Adrenal gland (tissue), 12 donors: ENCODE measurements around the gene KRTAP5-4. TPM values are rescaled to one million over a fixed set of nuclear protein-coding genes. Genes with fewer than 3 reads are reported as not detected.
"Not testable (repeated sequence)": the region's sequence is repeated elsewhere in the genome, so short reads cannot be mapped to it uniquely, and the experiment has no call there.

Source experiments
- DNase-seq, 7 donors: peaks; one replicate each; pipeline ENCODE4 v3.0.0-alpha.2; 2019 to 2020
- H3K27ac ChIP-seq, 5 donors: fragments of 200-600 bp; sonication (generic) in 4 of 5; 1 replicate in 3 of 5; 2 replicates in 2 of 5; pipeline versions ENCODE4 v1.5.1 to v1.8.0; 2016 to 2020; ENCODE audit warnings: mild to moderate bottlenecking in 1 of 5
- H3K27me3 ChIP-seq: fragments of 200-600 bp; 2 replicates; pipeline ENCODE4 v1.8.0; 2021
- H3K36me3 ChIP-seq, 2 donors: fragments of 200-600 bp; replicated peaks in 1 of 2; 1 replicate in 1 of 2; 2 replicates in 1 of 2; pipeline versions ENCODE4 v1.5.1 to v1.8.0; 2018 to 2022
- H3K4me1 ChIP-seq, 2 donors: fragments of 200-600 bp; replicated peaks in 1 of 2; 1 replicate in 1 of 2; 2 replicates in 1 of 2; pipeline versions ENCODE4 v1.5.1 to v1.8.0; 2018 to 2021
- H3K4me3 ChIP-seq, 4 donors: fragments of 200-600 bp; sonication (generic) in 3 of 4; one replicate each; pipeline ENCODE4 v1.5.1; 2016 to 2018
- H3K9me3 ChIP-seq, 3 donors: fragments of 200-600 bp; sonication (generic) in 1 of 3; replicated peaks in 1 of 3; 1 replicate in 2 of 3; 2 replicates in 1 of 3; pipeline versions ENCODE4 v1.5.1 to v1.8.0; 2016 to 2021
- CTCF ChIP-seq, 6 experiments: fragments of 450-650 bp in 4 of 6; fragments of 200-600 bp in 2 of 6; sonication (generic) in 1 of 6; IDR thresholded peaks; 1 replicate in 5 of 6; 2 replicates in 1 of 6; pipeline versions ENCODE4 v1.5.1 to v1.8.0; 2016 to 2021; ENCODE audit warnings: antibody characterized with exemption in 6 of 6, mild to moderate bottlenecking in 2 of 6, moderate library complexity in 1 of 6
- POLR2A ChIP-seq, 2 donors: fragments of 450-650 bp; IDR thresholded peaks; one replicate each; pipeline ENCODE4 v1.6.1; 2017; ENCODE audit warnings: antibody characterized with exemption in 2 of 2, mild to moderate bottlenecking in 2 of 2, moderate library complexity in 1 of 2
- WGBS, 4 donors: extraction: QIAGEN DNeasy Blood & Tissue Kit in 2 of 4; methylation state at CpG; one replicate each; pipeline versions ENCODE4 v1.1.5 to v1.1.7; 2013 to 2017; 5-methylcytosine and 5-hydroxymethylcytosine counted together
- intact Hi-C, 2 donors: fragments of 100-400 bp; cut with DNase I; formaldehyde crosslinking; loops; one replicate each; pipeline versions ENCODE4 v1.14.1 to v1.15.0; 2022 to 2023
- polyA plus RNA-seq, 3 donors: library from polyadenylated mRNA; stranded (reverse); fragments of 200-250 nt in 2 of 3; fragments of 350-450 nt in 1 of 3; fragmentation: Illumina TruSeq in 1 of 3; extraction: RNeasy Lipid Tissue Mini Kit (QIAGEN cat#74804) in 1 of 3; gene quantifications; one replicate each; pipeline ENCODE4 v1.2.3, GENCODE V29; 2013 to 2014
- total RNA-seq, 9 donors: library from RNA; depleted of rRNA in 4 of 9; stranded (reverse); fragments of >200 nt in 4 of 9; fragments of 120-200 nt in 1 of 9; fragmentation: NEBNext Ultra II Directional in 1 of 9; extraction: Animal tissue kit (Norgen Biotek cat#: 25700) in 1 of 9; gene quantifications; one replicate each; pipeline versions ENCODE4 v1.1.0 to v1.2.4, GENCODE V29; 2013 to 2023
- donor health status: healthy with polysubstance abuse.
- donor health status: Bipolar disorder and iron deficiency.
- donor health status: DM: yes; HTN: yes; CAD: no.
- donor health status: DM: no; HTN: no; CAD: no.
- donor health status: DM: no; HTN: no; CAD: no.
- donor health status: DM: yes; HTN: yes; CAD: no.

Gene KRTAP5-4
- total and polyA plus RNA-seq, 12 donors, result not detected

GRCh38 chr11:1581976-1582375 is 40.0 kb downstream of the KRTAP5-4 start:
- TF ChIP-seq CTCF (IDR thresholded peaks at IDR 0.05) (no peak), POLR2A (IDR thresholded peaks at IDR 0.05) (no peak)
- Histone ChIP-seq H3K27me3 (peaks cover 15% of the 10 kb centered on the region), H3K4me3 (no peak overlapping the region), H3K27ac (no peak overlapping the region), H3K4me1 (no peaks in the 10 kb centered on the region), H3K36me3 (no peaks in the 10 kb centered on the region), H3K9me3 (no peaks in the 10 kb centered on the region)
- intact Hi-C loops, result no loop called here
- WGBS, 4 donors, result 58 to 87% (median 79%) methylated on average over 4 to 9 of the region's 9 CpGs
- DNase-seq, result no peak

- Histone ChIP-seq H3K27me3 (peaks cover 19% of the 10 kb centered on the region), H3K27ac (no peak overlapping the region), H3K9me3 (no peaks in the 10 kb centered on the region), H3K36me3 (no peaks in the 10 kb centered on the region), H3K4me1 (peaks cover 0 to 5% of the 10 kb centered on the region in 2 donors), H3K4me3 (no peak overlapping the region)
- no peak for DNase-seq
- TF ChIP-seq CTCF (IDR thresholded peaks at IDR 0.05), result no peak
- TF ChIP-seq POLR2A (IDR thresholded peaks at IDR 0.05), result no peak
- 70 to 87% (median 74%) methylated on average over 6 of the region's 6 CpGs for WGBS, 4 donors
- intact Hi-C loops, result loop anchor here in 1 of 2 donors (5.0 kb wide), 1 partner anchor 375 kb away; no protein-coding TSS in a partner anchor
These were observed 45.1 kb downstream of the KRTAP5-4 start for GRCh38 chr11:1576825-1577224.

GRCh38 chr11:1575756-1576155 is 46.2 kb downstream of the KRTAP5-4 start:
- H3K36me3 ChIP-seq, H3K9me3 ChIP-seq, DNase-seq, H3K4me1 ChIP-seq, H3K4me3 ChIP-seq, H3K27ac ChIP-seq: not testable (repeated sequence)
- H3K27me3 ChIP-seq, result peaks cover 18% of the 10 kb centered on the region
- intact Hi-C loops, result loop anchor here (2.0 to 5.0 kb wide), 2 partner anchors 29 to 373 kb away; no protein-coding TSS in a partner anchor
- WGBS, 4 donors, result 74 to 82% (median 78%) methylated on average over 16 of the region's 16 CpGs

- Histone ChIP-seq H3K9me3 (no peaks in the 10 kb centered on the region), H3K4me3 (no peak overlapping the region), H3K36me3 (no peaks in the 10 kb centered on the region), H3K27ac (no peak overlapping the region), H3K27me3 (peaks cover 18% of the 10 kb centered on the region), H3K4me1 (peaks cover 0 to 5% of the 10 kb centered on the region in 2 donors)
- 12 to 16% (median 14%) methylated on average over 7 of the region's 7 CpGs for WGBS, 4 donors
- DNase-seq, result no peak
- TF ChIP-seq POLR2A (IDR thresholded peaks at IDR 0.05), result no peak
- peak in 2 of 6 experiments; percentile 29 to 50 for TF ChIP-seq CTCF (IDR thresholded peaks at IDR 0.05)
- intact Hi-C loops, result loop anchor here (2.0 to 5.0 kb wide), 2 partner anchors 28 to 373 kb away; no protein-coding TSS in a partner anchor
These were observed 47.0 kb downstream of the KRTAP5-4 start for GRCh38 chr11:1574933-1575242.

- H3K9me3 ChIP-seq, result no peaks in the 10 kb centered on the region
- 0 to 3% (median 1%) methylated on average over 5 to 64 of the region's 64 CpGs for WGBS, 4 donors
- peaks cover 18% of the 10 kb centered on the region for H3K27me3 ChIP-seq
- DNase-seq, result peak in 5 of 7 donors; percentile 50 to 71 (median 63)
- no peak overlapping the region for H3K4me3 ChIP-seq
- peaks cover 0 to 5% of the 10 kb centered on the region in 2 donors for H3K4me1 ChIP-seq
- intact Hi-C loops, result loop anchor here (2.0 kb wide), 1 partner anchor 28 kb away; no protein-coding TSS in a partner anchor
- H3K36me3 ChIP-seq, result no peaks in the 10 kb centered on the region
- peak overlapping the region in 1 of 5 donors; percentile 75 for H3K27ac ChIP-seq
- TF ChIP-seq CTCF (IDR thresholded peaks at IDR 0.05), result peak in 3 of 6 experiments; percentile 90 to 95 (median 91)
- no peak for TF ChIP-seq POLR2A (IDR thresholded peaks at IDR 0.05)
These were observed 47.6 kb downstream of the KRTAP5-4 start for GRCh38 chr11:1574238-1574932.
